ENCODE data around the gene MINK1. TPM values are rescaled to one million over a fixed set of nuclear protein-coding genes. Genes with fewer than 3 reads are reported as not detected.
A peak's percentile ranks its signal among the peaks of the same experiment; 100 is the strongest.
"Not testable (repeated sequence)": the region's sequence is repeated elsewhere in the genome, so short reads cannot be mapped to it uniquely, and the experiment has no call there.

The MINK1 gene
- total RNA-seq, 1 experiment from 2014 or later, result 20.0 TPM

DNA sequence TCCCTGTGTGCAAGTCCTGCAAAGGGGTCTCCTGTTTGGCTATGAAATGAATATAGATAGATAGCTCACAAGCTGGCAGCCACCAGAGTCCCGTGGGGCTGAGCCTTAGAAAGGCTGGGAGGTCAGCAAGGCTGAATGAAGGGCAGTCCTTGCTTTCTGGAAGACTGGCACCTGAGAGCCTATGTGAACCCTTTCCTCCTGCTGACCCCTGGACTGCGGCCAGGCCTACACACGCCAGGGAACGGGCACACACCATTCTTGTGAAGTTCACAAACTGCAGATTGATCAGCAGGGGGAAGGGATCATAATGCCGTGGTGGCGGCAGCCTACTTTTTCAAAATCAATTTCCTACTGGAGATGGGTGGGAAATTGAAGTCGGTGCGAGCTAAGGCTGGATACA is 65.2 kb downstream of the MINK1 start:
- Histone ChIP-seq H3K4me1 (replicated peaks) (no peaks in the 10 kb centered on the region), H3K27ac (no peak overlapping the region), H3K4me3 (no peak overlapping the region), H3K9me3 (replicated peaks) (no peaks in the 10 kb centered on the region), H3K27me3 (replicated peaks) (no peaks in the 10 kb centered on the region), H3K36me3 (peaks cover 38% of the 10 kb centered on the region)
- DNase-seq (ENCODE audit: low read depth in 1 of 2, low spot score in 2 of 2), result no peak

GRCh38 chr17:4898927-4899326 is 65.8 kb downstream of the MINK1 start:
- Histone ChIP-seq H3K27me3 (replicated peaks) (no peaks in the 10 kb centered on the region), H3K4me1 (replicated peaks) (no peaks in the 10 kb centered on the region), H3K36me3 (peaks cover 32% of the 10 kb centered on the region), H3K9me3 (replicated peaks) (no peaks in the 10 kb centered on the region), H3K4me3 (no peak overlapping the region), H3K27ac (no peak overlapping the region)
- no peak for DNase-seq (ENCODE audit: low read depth in 1 of 2, low spot score in 2 of 2)

GRCh38 chr17:4899341-4900230 is 66.4 kb downstream of the MINK1 start, which contains the start of gene C17orf107:
Gene C17orf107 (plus strand): TSS chr17:4899536. CDS start chr17:4899763, 227 bp downstream.
- H3K27ac ChIP-seq, result no peak within 1 kb of the TSS
- peaks cover 26% of the 10 kb centered on the region for H3K36me3 ChIP-seq
- no peaks in the 10 kb centered on the region for H3K9me3 ChIP-seq (replicated peaks)
- H3K4me1 ChIP-seq (replicated peaks), result no peaks in the 10 kb centered on the region
- no peaks in the 10 kb centered on the region for H3K27me3 ChIP-seq (replicated peaks)
- H3K4me3 ChIP-seq, result no peak within 1 kb of the TSS
- no peak for DNase-seq (ENCODE audit: low read depth in 1 of 2, low spot score in 2 of 2)

DNA sequence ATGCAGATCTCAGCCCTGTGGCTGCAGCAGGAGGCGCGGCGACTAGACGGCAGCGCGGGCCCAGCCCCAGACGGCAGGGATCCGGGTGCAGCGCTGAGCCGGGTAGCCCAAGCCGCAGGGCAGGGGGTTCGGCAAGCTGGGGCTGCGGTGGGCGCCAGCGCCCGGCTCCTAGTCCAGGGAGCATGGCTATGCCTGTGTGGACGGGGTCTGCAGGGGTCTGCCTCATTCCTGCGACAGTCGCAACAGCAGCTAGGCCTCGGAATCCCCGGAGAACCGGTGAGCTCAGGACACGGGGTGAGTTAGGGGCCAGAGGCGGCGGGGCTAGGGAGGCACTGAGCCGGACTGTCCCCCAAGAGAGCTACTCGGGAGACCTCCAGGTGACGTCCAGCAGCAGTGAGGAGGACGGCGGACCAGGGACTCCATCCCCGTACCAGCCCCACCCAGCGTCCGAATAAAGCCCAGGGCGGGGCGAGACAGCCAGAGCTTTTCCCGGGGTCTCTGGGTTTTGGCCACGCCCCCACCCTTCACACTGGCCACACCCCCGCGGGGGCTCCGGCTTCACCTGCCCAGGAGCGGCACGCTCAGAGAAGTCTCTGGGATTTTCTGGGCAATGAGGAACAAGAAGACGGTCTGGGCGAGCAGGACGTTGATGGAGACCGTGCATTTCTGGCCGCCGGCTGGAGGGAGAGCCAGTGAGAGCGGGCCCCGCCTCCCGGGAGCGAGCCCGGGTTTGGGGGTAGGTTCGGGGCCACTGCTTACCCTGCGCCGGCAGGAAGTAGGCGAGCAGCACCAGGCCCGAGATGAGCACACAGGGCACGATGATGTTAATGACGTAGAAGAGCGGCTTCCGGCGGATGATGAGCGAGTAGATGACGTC is 67.3 kb downstream of the MINK1 start:
- H3K9me3 ChIP-seq (replicated peaks), result no peaks in the 10 kb centered on the region
- no peak for DNase-seq (ENCODE audit: low read depth in 1 of 2, low spot score in 2 of 2)
- no peak overlapping the region for H3K27ac ChIP-seq
- H3K4me1 ChIP-seq (replicated peaks), result no peaks in the 10 kb centered on the region
- H3K36me3 ChIP-seq, result peaks cover 17% of the 10 kb centered on the region
- no peak overlapping the region for H3K4me3 ChIP-seq
- H3K27me3 ChIP-seq (replicated peaks), result no peaks in the 10 kb centered on the region

DNA sequence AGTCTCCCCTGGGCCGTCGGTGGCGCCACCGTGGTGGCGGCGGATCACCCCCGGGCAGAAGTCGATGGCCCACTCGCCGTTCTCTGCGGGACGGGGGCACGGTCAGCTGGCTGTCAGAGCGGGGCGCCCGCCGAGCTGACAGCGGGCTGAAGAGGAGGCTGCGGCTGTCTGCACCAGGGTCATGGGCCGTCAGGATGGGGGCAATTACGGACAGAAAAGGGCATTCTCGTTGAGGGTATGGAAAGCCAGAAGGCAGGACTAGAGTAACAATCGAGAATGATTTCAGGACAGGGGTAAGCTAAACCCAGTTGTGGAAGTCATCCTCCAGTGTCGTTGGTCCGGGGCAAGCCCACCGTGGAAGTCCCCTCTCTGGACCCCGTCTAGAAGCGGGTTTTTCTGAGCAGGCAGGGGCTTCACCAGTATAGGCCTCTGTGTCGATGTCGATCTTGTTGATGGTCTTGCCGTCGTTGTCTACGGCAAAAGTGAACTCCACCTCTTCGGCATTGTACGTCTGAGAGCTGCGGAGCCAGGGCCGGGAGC is 68.0 kb downstream of the MINK1 start:
- Histone ChIP-seq H3K27me3 (replicated peaks) (no peaks in the 10 kb centered on the region), H3K4me3 (no peak overlapping the region), H3K27ac (no peak overlapping the region), H3K4me1 (replicated peaks) (no peaks in the 10 kb centered on the region), H3K9me3 (replicated peaks) (no peaks in the 10 kb centered on the region), H3K36me3 (peaks cover 10% of the 10 kb centered on the region)
- no peak for DNase-seq (ENCODE audit: low read depth in 1 of 2, low spot score in 2 of 2)

GRCh38 chr17:4901648-4902344 is 68.7 kb downstream of the MINK1 start:
- Histone ChIP-seq H3K4me1 (replicated peaks) (no peaks in the 10 kb centered on the region), H3K36me3 (peaks cover 3% of the 10 kb centered on the region), H3K4me3 (no peak overlapping the region), H3K27ac (no peak overlapping the region), H3K27me3 (replicated peaks) (no peaks in the 10 kb centered on the region), H3K9me3 (replicated peaks) (no peaks in the 10 kb centered on the region)
- DNase-seq (ENCODE audit: low read depth in 1 of 2, low spot score in 2 of 2), result no peak

- H3K27ac ChIP-seq, result no peak overlapping the region
- no peaks in the 10 kb centered on the region for H3K4me1 ChIP-seq (replicated peaks)
- no peak for DNase-seq (ENCODE audit: low read depth in 1 of 2, low spot score in 2 of 2)
- H3K4me3 ChIP-seq, result no peak overlapping the region
- H3K27me3 ChIP-seq (replicated peaks), result no peaks in the 10 kb centered on the region
- H3K9me3 ChIP-seq (replicated peaks), result no peaks in the 10 kb centered on the region
- H3K36me3 ChIP-seq, result no peaks in the 10 kb centered on the region
Observed at GRCh38 chr17:4902540-4902939, 69.4 kb downstream of the MINK1 start.

DNA sequence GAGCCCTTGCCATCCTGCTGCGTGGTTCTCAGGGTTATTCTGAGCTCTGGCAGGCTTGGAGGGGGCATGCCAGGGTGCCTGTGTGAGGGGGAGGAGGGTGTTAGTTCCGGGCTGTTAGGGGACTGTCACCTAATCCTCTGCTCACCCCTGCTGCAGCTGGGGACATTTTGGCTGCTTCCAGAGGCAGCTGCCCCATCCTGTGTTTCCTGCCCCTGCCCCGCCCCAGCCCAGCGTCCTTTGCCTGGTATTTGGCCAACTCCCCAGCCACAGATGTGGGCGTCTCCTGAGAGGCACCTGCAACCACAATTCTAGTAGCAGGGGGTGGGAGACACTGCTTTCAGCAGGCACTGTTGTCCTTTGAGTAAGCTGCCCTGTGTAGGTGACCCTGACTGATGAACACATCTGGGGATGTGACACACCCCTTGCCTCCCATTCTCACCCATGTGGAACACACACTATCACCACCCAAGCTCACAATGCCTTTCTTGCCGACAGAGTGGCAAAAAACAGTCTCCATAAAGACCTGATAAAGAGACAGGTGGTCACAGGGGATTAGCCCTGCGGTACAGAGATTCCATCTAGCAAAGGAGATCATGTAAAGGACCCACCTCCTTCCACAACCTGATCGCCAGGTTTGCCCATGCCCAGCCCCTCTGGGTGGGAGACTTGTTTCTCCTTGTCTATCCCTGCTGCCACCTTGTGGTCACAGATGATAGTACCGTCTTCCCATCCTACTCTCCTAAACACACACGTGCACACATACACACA is 70.1 kb downstream of the MINK1 start, which contains the start of gene CHRNE:
Gene CHRNE, minus strand, starts transcription at position 48 of the 768 bp plus-strand sequence. Its CDS starts 35 bp downstream, at position 13.
- Histone ChIP-seq H3K27ac (no peak within 1 kb of the TSS), H3K9me3 (replicated peaks) (no peaks in the 10 kb centered on the region), H3K4me3 (no peak within 1 kb of the TSS), H3K36me3 (no peaks in the 10 kb centered on the region), H3K27me3 (replicated peaks) (no peaks in the 10 kb centered on the region), H3K4me1 (replicated peaks) (no peaks in the 10 kb centered on the region)
- peak; percentile 61 to 74 for DNase-seq (ENCODE audit: low read depth in 1 of 2, low spot score in 2 of 2)

DNA sequence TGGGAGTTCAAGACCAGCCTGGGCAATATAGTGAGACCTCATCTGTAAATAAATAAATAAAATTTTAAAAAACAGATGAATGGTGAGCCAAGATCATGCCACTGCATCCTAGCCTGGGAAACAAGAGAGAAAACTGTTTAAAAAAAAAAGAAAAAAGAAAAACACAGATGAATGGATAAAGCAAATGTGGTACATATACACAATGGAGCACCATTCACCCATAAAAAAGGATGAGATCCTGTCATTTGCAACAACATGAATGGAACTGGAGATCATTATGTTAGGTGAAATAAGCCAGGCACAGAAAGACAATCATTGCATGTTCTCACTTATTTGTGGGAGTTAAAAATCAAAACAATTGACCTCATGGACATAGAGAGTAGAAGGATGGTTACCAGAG is 73.5 kb downstream of the MINK1 start:
- H3K4me3 ChIP-seq; DNase-seq (ENCODE audit: low read depth in 1 of 2, low spot score in 2 of 2); H3K36me3 ChIP-seq; H3K4me1 ChIP-seq (replicated peaks); H3K27me3 ChIP-seq (replicated peaks); H3K27ac ChIP-seq; H3K9me3 ChIP-seq (replicated peaks): not testable (repeated sequence)

- Histone ChIP-seq H3K36me3 (no peaks in the 10 kb centered on the region), H3K9me3 (replicated peaks) (no peaks in the 10 kb centered on the region), H3K4me1 (replicated peaks) (peaks cover 9% of the 10 kb centered on the region), H3K27me3 (replicated peaks) (no peaks in the 10 kb centered on the region), H3K27ac (no peak overlapping the region), H3K4me3 (no peak overlapping the region)
- no peak for DNase-seq (ENCODE audit: low read depth in 1 of 2, low spot score in 2 of 2)
Observed at GRCh38 chr17:4908301-4908700, 75.2 kb downstream of the MINK1 start.

DNA sequence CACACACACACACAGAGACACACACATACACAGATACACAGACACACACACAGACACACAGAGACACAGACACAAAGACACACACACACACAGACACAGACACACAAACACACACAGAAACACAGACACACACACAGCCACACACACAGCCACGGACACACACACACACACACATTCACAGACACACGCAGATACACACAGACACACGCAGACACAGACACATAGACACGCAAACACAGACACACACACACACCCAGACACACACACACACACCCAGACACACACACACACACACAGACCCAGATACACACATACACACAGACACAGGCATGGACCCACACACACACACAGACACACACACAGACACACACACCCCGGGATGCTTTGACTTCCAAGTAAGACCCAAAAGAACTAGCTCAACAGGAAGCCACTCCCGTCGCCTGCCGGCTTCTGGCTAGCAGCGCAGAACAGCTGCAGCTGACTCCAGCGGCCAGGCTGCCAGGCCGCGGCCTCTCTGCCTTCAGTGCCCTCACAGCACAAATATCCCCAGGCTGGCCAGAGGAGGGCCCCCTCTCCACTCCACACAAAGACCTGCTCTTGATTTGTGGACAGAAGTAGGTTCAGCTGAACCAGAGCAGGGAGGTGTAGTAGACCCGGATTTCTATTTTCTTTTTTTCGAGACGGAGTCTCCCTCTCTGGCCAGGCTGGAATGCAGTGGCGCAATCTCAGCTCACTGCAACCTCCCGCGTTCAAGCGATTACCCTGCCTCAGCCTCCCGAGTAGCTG is 75.8 kb downstream of the MINK1 start:
- Histone ChIP-seq H3K27me3 (replicated peaks) (no peaks in the 10 kb centered on the region), H3K4me3 (no peak overlapping the region), H3K9me3 (replicated peaks) (no peaks in the 10 kb centered on the region), H3K4me1 (replicated peaks) (peaks cover 9% of the 10 kb centered on the region), H3K27ac (no peak overlapping the region), H3K36me3 (no peaks in the 10 kb centered on the region)
- peak; percentile 81 to 84 for DNase-seq (ENCODE audit: low read depth in 1 of 2, low spot score in 2 of 2)

DNA sequence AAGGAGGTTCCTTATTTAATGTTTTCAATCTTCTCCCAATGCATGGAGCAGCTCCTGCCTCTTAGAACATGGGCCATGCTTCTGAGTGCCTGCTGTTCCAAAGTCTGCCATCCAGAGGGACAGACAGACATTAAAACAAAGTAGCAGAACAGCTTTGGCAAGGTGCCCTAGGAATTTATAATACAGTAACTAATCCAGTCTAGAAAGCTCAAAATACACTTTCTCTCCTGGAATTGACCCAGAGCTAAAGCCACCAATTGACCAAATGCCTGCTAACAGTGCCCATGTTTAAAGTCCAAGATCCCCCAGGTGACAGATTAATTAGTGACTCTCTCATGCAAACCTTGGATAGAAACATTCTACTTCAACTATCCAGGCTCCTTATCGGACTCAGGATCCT is 80.9 kb downstream of the MINK1 start:
- H3K4me1 ChIP-seq (replicated peaks), result peaks cover 5% of the 10 kb centered on the region
- no peak overlapping the region for H3K4me3 ChIP-seq
- H3K27me3 ChIP-seq (replicated peaks), result no peaks in the 10 kb centered on the region
- no peaks in the 10 kb centered on the region for H3K9me3 ChIP-seq (replicated peaks)
- no peaks in the 10 kb centered on the region for H3K36me3 ChIP-seq
- no peak overlapping the region for H3K27ac ChIP-seq
- DNase-seq (ENCODE audit: low read depth in 1 of 2, low spot score in 2 of 2), result no peak

Measured in SJSA1 (cell line).